D721Med (cell line): ENCODE data around the gene NFATC3.

Experiments used
- DNase-seq: peaks from one replicate; pipeline ENCODE4 v3.0.0; 2011; ENCODE audit warnings: low spot score; ENCODE audit not compliant: insufficient read length
- FAIRE-seq: peaks from 2 replicates; lab custom pipeline; 2011; peaks lifted over from hg19 to GRCh38; lab: Jason Lieb, UNC
- TF ChIP-seq, protein P1 (sequence below): IDR thresholded peaks from 2 replicates; pipeline ENCODE4 v1.5.1; 2012; ENCODE audit warnings: mild to moderate bottlenecking, control low read depth; ENCODE audit not compliant: insufficient read depth; ENCODE audit errors: missing control alignments

The NFATC3 gene

DNA sequence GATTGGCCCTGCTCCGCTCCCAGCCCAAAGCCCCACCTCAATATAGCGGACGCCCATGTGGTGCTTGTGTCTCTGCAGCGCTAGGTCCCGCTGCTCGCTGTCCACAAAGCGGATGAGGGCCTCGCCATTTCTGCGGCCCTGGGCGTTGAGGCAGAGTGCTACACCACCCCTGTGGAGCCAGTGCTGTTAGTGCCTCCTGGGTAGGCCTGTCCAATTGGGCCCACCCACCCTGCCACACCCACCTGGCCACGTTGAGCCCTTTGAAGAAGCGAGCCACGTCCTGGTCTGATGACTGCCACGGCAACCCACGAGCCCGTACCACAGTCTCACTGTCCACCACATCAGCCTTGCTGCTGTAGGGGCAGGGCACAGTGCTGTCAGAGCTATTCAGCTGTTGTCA, 147.2 kb downstream of the NFATC3 start:
- TF ChIP-seq, protein P1, sequence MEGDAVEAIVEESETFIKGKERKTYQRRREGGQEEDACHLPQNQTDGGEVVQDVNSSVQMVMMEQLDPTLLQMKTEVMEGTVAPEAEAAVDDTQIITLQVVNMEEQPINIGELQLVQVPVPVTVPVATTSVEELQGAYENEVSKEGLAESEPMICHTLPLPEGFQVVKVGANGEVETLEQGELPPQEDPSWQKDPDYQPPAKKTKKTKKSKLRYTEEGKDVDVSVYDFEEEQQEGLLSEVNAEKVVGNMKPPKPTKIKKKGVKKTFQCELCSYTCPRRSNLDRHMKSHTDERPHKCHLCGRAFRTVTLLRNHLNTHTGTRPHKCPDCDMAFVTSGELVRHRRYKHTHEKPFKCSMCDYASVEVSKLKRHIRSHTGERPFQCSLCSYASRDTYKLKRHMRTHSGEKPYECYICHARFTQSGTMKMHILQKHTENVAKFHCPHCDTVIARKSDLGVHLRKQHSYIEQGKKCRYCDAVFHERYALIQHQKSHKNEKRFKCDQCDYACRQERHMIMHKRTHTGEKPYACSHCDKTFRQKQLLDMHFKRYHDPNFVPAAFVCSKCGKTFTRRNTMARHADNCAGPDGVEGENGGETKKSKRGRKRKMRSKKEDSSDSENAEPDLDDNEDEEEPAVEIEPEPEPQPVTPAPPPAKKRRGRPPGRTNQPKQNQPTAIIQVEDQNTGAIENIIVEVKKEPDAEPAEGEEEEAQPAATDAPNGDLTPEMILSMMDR = no peak

GRCh38 chr16:68233085-68233834, 148.1 kb downstream of the NFATC3 start:
- TF ChIP-seq, protein P1 = no peak
- no peak for FAIRE-seq

More for the DNA sequence above, 147.2 kb downstream of the NFATC3 start:
- DNase-seq = no peak
- FAIRE-seq = no peak

DNA sequence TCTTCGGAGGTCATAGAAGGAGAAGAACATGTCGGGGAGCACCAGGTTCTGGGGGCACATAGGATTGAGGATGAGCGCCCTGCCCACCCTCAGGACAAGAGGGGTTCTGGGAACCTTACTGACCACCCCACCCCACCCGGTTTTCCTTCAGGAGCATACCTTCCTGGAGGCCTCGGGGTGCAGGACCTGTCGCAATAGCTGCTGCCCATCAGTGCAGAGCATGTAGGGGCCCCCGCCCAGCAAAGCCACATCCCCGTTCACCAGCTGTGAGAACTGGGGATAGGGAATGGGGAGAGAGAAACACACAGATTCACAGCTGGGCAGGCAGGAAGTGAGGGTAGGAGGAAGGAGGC, 148.6 kb downstream of the NFATC3 start:
- FAIRE-seq (no peak), DNase-seq (no peak)
- TF ChIP-seq, protein P1 = no peak

More at GRCh38 chr16:68233085-68233834, 148.1 kb downstream of the NFATC3 start:
- no peak for DNase-seq

- TF ChIP-seq, protein P1 = no peak
- DNase-seq = no peak
- no peak for FAIRE-seq
Measured at GRCh38 chr16:68234188-68235107, 149.3 kb downstream of the NFATC3 start.

DNA sequence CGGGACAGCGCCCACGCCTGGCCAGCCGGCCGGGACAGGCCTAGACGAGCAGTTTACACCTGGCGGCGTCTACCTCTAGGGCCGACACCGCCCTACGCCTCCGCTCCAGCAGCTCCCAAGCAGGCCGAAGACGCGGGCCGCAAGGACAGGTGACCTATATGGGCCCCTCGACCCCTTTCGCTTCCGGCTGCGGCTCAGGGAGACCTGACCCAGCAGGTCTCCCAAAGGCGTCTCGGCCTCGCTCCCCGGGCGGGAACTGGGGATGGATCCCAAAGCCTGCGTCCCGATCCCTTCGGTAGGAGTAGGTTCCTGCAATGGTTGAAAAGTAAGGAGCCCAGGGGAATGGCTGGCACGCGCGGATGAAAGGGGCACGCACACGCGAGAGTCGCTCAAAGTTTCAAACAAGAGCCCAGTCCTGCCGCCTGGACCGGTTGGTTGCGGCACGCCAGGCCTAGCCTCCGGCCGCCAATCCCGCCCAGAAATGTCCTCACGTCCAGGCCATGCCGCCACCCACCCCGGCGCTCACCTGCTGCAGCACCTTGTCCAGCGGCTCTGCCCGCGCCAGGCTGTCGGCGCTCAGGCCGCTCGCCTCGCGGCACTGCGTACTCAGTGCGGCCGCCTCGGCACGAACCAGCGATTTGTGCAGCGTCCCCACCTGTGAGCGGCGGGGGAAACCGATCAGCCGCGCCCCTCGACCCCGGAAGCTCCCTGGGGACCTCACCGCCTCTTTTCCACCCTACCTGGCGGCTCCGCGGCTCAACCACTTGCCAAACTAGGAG, 150.1 kb downstream of the NFATC3 start:
- TF ChIP-seq, protein P1 = no peak
- DNase-seq (no peak), FAIRE-seq (no peak)

GRCh38 chr16:68235887-68236136, 150.6 kb downstream of the NFATC3 start, which contains the start of gene ESRP2:
ESRP2 (minus strand) TSS chr16:68236127; CDS start chr16:68236045, 82 bp downstream.
- no peak for FAIRE-seq
- TF ChIP-seq, protein P1 = no peak

More at GRCh38 chr16:68235887-68236136, 150.6 kb downstream of the NFATC3 start, which contains the start of gene ESRP2:
- no peak for DNase-seq
